GM18517 (cell line): ENCODE data around the gene VPS36.
"Not testable (repeated sequence)": the region's sequence is repeated elsewhere in the genome, so short reads cannot be mapped to it uniquely, and the experiment has no call there.

ENCODE experiments used
- ATAC-seq: cut with Tn5 transposase; IDR thresholded peaks from one replicate; pipeline ENCODE4 v1.9.1; 2021; ENCODE audit warnings: mild to moderate bottlenecking, moderate library complexity; ENCODE audit not compliant: unreplicated experiment

The VPS36 gene

DNA sequence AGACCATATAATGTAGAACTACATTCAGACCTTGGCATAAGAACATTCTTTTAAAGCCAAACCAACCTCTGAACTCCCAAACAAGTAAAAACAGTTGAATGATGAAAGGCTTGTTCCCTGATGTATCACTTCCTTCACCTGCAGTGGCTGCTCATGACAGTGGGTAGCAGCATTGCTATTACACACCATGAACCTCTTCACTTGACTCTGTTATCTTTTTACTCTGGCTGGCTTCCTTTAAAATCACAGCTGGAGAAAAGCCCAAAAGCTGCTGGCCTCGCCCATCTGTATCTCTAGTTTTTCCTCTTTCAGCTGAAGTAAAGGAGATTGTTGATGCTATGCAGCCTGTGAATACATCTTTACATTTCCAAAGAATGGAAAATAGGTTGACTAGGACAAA is 67.1 kb downstream of the VPS36 start:
- ATAC-seq: no peak

DNA sequence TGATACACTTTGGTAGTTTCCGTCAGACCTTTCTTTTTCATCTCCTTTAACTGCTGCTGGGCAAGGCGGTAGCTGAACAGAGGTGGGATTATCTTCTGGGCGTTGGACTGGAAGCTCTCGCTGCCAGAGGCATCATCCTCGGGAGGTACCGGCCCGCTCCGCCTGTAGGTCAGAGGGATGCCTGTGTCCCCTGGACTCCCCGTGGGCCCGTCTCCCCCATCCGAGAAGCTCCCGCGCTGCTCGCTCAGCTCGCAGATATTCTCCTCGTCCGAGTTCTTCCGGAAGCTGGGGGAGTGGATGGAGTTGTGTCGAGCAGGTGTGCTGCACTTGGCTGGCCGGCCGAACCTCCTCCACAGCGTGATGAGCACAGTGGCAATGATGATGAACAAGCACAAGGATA is 72.1 kb downstream of the VPS36 start:
- no peak for ATAC-seq

DNA sequence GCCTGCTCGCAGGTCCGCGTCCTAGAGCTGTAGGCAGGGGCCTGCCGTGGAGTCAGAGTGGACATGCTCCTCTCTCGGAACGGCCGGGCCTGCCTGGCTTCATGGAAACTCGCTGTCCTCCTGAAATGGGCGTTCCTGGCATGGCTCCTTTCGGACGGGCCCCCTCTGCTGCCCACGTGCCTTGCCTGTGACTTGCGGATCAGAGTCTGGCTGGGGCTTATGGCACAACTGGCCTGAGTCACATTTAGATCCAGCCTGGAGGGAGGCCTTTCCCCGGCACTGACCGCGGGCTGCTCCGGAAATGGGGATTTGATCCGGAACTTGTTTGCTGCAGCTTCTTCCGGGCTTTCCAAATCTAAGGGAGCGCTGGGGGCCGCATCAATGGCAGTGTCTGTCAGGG is 72.5 kb downstream of the VPS36 start:
- ATAC-seq: no peak

DNA sequence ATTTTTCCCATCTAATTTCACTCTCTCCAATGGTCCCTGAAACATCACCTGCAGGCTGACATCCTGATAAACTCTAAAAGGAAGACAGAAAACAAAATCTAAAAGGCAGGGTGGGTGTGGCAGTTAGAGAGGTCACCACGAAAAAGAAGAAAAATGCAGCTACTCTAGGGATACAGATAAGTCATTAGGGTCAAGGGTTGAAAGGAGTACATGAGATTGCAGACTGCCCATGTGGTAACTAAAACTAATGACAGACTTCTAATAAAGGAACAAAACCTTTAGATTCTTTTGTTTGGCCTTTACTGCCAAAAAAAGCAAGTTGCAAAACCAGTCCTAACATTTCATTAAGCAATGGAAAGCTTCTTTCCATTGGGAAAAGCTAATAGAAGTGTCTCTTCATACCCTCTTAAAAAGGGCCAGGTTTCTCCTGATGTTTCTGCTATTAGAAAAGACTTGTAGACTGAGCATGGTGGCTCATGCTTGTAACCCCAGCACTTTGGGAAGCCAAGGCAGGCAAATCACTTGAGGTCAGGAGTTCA is 75.5 kb downstream of the VPS36 start:
- no peak for ATAC-seq

DNA sequence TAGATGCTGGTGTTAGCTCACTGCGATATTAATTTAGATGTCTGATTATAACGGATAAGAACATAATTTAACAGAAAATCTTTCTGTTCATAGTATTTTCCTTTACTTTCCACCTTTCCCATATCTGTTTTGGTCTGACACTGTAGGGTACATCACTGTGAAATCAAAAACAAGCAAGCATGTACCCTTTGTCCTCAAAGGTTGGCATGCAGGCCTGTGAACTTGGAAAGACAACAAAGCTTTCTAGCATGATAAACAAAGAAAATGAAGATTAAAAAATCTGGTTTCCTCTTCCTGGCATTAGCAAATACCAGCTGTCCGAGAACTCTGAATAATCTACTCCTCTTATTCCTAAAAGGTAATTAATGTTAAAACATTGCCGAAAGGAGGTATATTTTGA is 76.0 kb downstream of the VPS36 start:
- ATAC-seq: no peak

- not testable (repeated sequence) for ATAC-seq
Observed at GRCh38 chr13:52373277-52373676, 77.2 kb downstream of the VPS36 start.

GRCh38 chr13:52371736-52372247 is 78.6 kb downstream of the VPS36 start:
- no peak for ATAC-seq

GRCh38 chr13:52366291-52366690 is 84.1 kb downstream of the VPS36 start:
- ATAC-seq: no peak
